GM20000 (cell line): ENCODE data around the gene HOXA11.

Experiments
- DNase-seq: peaks from one replicate; pipeline ENCODE4 v3.0.0; 2012; ENCODE audit warnings: low spot score
- TF ChIP-seq, protein P1 (sequence below): IDR thresholded peaks from 2 replicates; pipeline ENCODE4 v1.5.1; 2012; ENCODE audit warnings: mild to moderate bottlenecking, control low read depth; ENCODE audit errors: extremely low read depth, missing control alignments

HOXA11 gene

DNA sequence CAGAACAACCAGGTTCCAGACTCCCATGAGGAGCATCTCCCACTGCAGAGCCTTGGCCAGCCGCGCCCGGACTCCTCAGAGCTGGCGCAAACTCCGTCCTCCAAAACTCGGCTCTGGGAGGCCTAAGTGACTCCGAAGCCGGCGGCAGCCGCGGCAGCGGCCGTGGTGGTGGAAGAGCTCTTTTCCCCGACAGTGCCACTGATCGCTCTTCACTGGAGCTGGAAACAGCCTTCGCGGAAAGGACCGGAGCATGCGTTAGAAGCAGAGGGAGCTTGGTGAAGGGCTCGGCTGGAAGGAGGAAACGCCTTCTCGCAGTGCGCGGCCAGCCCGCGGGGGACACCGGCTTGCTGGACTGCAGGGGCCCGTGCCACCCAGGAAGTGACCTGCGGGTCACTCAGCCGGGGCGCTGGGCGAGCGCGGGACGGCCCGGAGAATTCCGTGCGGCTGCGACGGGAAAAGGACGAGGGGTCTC lies 19.9 kb upstream of the HOXA11 start:
- TF ChIP-seq, protein P1, sequence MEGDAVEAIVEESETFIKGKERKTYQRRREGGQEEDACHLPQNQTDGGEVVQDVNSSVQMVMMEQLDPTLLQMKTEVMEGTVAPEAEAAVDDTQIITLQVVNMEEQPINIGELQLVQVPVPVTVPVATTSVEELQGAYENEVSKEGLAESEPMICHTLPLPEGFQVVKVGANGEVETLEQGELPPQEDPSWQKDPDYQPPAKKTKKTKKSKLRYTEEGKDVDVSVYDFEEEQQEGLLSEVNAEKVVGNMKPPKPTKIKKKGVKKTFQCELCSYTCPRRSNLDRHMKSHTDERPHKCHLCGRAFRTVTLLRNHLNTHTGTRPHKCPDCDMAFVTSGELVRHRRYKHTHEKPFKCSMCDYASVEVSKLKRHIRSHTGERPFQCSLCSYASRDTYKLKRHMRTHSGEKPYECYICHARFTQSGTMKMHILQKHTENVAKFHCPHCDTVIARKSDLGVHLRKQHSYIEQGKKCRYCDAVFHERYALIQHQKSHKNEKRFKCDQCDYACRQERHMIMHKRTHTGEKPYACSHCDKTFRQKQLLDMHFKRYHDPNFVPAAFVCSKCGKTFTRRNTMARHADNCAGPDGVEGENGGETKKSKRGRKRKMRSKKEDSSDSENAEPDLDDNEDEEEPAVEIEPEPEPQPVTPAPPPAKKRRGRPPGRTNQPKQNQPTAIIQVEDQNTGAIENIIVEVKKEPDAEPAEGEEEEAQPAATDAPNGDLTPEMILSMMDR, result no peak
- no peak for DNase-seq

DNA sequence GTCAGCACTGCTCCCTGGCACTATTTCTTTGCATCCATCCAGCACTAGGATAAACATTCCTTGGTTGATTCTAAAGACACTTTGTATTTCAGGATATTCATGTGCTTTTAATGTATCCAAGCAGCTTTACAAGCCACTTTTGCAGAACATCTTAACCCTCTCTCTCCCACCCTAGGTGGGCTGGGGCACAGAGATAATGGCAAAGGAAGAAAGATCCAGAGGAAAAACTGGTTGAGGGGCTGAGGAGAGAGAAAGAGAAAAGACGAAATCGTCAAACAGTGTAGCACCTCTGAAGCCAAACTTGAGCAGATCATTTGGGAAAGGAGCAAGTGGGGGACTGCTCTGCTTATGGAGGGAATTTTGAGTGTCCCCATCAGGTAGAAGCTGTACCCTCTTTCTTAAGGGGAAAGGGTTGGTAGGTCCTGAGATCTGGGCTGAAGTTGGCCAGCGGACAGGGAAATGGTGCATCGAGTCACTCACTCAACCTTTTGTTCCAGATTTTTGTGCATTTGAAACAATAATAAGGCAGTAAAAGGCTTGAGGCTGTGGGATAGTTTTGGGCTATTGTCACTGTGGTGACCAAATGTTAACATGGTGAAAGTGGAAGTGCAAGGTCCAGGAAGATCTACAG lies 19.0 kb upstream of the HOXA11 start:
- TF ChIP-seq, protein P1, result no peak
- DNase-seq, result no peak

DNA sequence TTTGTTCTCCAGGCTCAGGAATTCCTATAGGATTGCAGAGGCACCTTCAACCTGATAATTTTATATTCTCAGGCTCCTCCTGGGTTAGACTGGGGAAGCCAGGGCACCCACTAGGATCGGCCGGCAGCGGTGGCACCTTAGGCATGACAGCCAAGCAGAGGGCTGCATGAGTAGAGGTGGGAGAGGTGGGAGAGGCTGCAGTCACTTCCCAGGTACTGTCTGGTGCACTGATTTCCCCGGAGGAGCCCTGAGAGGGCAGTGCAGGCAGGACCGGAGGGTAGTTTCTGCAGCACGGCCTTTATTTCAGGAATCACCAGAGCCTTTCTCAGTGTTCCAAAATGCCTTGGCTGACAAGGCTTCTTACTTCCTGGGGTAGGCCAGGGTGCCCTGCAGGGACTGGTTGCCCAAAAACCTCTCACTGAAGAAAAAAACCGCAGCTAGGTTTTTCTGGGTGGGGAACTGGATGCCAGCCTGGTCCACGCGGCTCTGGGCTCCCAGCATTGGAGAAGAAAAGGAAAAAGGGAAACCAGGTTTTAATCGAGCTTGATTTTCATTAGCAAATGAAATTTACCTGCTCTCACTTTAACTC lies 18.4 kb upstream of the HOXA11 start:
- TF ChIP-seq, protein P1, result no peak
- no peak for DNase-seq

DNA sequence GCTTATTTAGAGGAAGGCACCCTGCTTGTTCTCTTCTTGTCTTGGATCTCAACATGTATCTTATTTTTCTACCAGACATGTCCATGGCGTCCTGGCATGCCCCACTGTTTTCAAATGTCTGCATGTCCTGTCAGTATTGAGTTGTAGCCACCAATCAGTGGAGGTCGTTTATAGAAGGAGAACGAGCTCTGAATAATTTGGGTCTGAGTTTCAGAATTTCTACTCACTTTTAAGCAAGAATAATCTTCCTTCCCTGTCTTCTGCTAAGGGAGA lies 17.8 kb upstream of the HOXA11 start:
- TF ChIP-seq, protein P1, result no peak
- DNase-seq, result no peak

DNA sequence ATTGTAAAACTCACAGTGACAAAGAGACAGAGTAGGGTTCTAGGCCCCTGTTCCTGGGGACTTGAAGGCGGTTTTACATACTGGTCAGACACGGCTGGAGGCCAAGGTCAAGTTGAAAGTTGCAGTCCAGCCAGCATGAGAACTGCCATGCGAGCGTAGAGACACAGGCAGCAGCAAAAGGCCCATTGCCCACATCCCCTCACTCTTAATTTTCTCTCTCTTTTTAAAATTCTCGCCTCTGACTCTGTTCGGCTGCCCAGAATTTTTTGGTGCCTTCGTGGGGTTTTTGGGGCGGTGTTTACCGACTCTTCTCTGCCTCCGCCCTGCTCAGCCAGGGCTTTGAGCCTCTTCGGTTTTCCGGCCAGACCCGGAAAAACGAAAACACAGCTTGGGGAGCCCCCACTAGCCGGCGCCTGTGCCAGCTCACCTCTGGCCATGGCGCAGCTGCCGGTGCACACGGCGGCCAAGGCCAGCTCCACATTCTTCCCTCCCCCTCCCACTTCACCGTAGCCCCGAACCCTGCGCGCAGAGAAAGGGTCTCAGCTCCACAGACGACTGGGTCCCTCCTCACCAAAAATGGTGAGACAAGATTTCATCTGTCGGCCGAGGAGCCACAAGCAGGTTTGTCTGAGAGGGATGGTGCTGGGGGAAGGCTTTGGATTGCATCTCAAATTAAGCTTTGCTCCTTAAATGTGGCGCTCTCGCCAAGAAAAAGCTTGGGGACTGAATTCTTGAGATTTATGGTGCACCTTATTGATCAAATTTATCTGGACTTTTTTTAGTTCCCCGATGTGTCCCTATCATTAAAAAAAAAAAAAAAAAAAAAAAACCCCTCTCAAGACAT lies 17.2 kb upstream of the HOXA11 start:
- no peak for DNase-seq

DNA sequence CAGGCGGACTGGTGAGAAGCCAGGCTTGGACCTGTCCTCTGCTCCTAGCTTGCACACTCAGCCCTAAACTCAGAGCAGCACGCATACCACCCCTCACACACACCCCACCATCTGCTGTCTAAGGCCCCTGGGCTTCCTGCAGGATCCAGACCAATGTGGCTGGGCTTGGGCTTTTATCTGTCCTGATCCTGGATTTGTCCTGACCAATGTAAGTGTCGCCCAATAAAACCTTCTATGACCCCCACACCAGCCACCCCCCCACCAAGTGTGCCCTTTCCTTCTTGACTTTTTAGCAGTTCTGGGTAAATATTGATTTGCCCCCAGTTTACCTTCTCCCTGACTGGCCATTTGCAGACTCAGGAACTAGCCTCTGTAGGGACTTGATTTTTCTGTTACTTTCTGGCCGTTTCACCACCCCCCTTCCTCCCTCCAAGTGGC lies 16.6 kb upstream of the HOXA11 start:
- TF ChIP-seq, protein P1, result no peak
- DNase-seq, result no peak

More for the DNA sequence above, 17.2 kb upstream of the HOXA11 start:
- TF ChIP-seq, protein P1, result no peak

DNA sequence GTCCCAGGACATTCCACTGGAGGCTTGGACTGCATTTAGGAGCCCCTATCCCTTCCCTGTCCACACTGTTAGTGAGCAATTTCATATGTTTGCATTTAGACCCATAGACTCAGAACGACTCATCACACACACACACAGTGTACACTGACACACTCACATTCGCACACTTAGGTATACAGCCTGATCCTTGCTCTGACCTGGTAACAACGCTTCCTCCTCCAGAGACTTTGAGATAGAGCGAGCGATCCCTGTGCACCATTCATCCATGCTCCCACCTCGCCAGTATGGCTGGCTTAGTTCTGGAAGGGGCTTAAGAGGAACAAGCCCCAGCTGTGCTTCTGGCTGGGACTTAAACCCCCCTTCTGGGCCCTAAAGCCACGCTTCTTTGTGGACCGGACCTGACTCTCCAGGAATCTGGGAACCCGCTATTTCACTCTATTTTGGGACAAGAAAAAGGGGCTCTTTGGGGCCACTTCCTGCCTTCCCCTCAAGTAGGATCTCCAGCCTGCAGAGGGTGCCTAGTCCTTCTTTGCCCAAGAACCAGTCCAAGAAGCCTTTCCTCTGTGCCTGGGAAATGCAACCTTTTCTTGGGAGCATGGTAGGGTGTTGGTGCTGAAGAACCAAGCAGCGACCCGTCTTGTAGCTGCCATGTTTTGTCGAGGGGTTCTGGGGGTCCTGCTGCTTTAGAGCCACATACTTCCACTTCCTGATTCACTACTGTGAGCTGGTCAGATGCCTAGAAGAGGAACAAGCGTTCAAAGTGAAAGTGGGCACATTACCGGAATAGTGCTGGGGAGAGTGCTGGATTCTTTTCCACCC lies 15.9 kb upstream of the HOXA11 start:
- no peak for DNase-seq
- TF ChIP-seq, protein P1, result no peak
